SK-N-SH (cell line): ENCODE results near the gene BTBD3. TPM values are rescaled to one million over a fixed set of nuclear protein-coding genes. Genes with fewer than 3 reads are reported as not detected.

Experiments
- CTCF ChIA-PET: fragments of 300-600, 350-600 bp; formaldehyde crosslinking; extraction: SDS; loops from one replicate; lab custom pipeline; 2021; lab: Yijun Ruan, JAX
- POLR2A ChIA-PET: fragments of 350-600 bp; sonication (Branson Sonifier 250); formaldehyde crosslinking; extraction: SDS; loops from one replicate; lab custom pipeline; 2020; ENCODE audit warnings: antibody characterized with exemption, inconsistent platforms; lab: Yijun Ruan, JAX
- DNase-seq: peaks from one replicate; pipeline ENCODE4 v3.0.0; 2012
- H2AFZ ChIP-seq: fragments of 200-600 bp; sonication (generic); 2 replicates; pipeline ENCODE4 v1.8.1; 2016; ENCODE audit warnings: antibody characterized with exemption, mild to moderate bottlenecking, low read depth
- H3F3A ChIP-seq: fragments of 200-600 bp; sonication (generic); replicated peaks from 2 replicates; pipeline ENCODE3; 2016; ENCODE audit warnings: antibody characterized with exemption, mild to moderate bottlenecking; ENCODE audit not compliant: insufficient read depth
- H3K27ac ChIP-seq, 2 experiments: fragments of 200-500 bp in 1 of 2; fragments of 200-600 bp in 1 of 2; sonication (Bioruptor generic) in 1 of 2; sonication (generic), shearing (Covaris generic) in 1 of 2; 2 replicates each; pipeline versions ENCODE4 v1.5.1 to v1.6.1; 2014 to 2016; ENCODE audit warnings: low read depth in 2 of 2, inconsistent platforms in 1 of 2, low read length in 1 of 2, mild to moderate bottlenecking in 1 of 2, mixed read lengths in 1 of 2
- H3K27me3 ChIP-seq: fragments of 200-600 bp; sonication (generic), shearing (Covaris generic); 2 replicates; pipeline ENCODE4 v1.6.1; 2016; ENCODE audit warnings: mixed run types; ENCODE audit not compliant: insufficient read depth
- H3K36me3 ChIP-seq, 2 experiments: fragments of 200-500 bp in 1 of 2; fragments of 200-600 bp in 1 of 2; sonication (Bioruptor generic) in 1 of 2; sonication (generic) in 1 of 2; replicated peaks in 1 of 2; 2 replicates each; pipeline versions ENCODE3 to v1.5.1; 2014 to 2016; ENCODE audit warnings: low read length in 1 of 2, mild to moderate bottlenecking in 1 of 2; ENCODE audit not compliant: insufficient read depth in 2 of 2, control insufficient read depth in 1 of 2
- H3K4me1 ChIP-seq, 2 experiments: fragments of 200-500 bp in 1 of 2; fragments of 200-600 bp in 1 of 2; sonication (Bioruptor generic) in 1 of 2; sonication (generic), shearing (Covaris generic) in 1 of 2; 2 replicates each; pipeline versions ENCODE4 v1.5.1 to v1.6.1; 2014 to 2016; ENCODE audit warnings: low read depth in 1 of 2, low read length in 1 of 2, mixed run types in 1 of 2; ENCODE audit not compliant: insufficient read depth in 2 of 2, control insufficient read depth in 1 of 2
- H3K4me2 ChIP-seq: fragments of 200-600 bp; sonication (generic), shearing (Covaris generic); 2 replicates; pipeline ENCODE4 v1.6.1; 2017; ENCODE audit warnings: mixed run types
- H3K4me3 ChIP-seq, 2 experiments: fragments of 200-500 bp in 1 of 2; fragments of 200-600 bp in 1 of 2; sonication (Bioruptor generic) in 1 of 2; sonication (generic), shearing (Covaris generic) in 1 of 2; 2 replicates each; pipeline versions ENCODE4 v1.5.1 to v1.8.1; 2014 to 2016; ENCODE audit warnings: low read depth in 2 of 2, inconsistent platforms in 1 of 2, low read length in 1 of 2, mild to moderate bottlenecking in 1 of 2, mixed read lengths in 1 of 2, moderate library complexity in 1 of 2
- H3K79me2 ChIP-seq: fragments of 200-600 bp; sonication (generic); 2 replicates; pipeline ENCODE4 v1.8.1; 2017; ENCODE audit warnings: mild to moderate bottlenecking; ENCODE audit not compliant: insufficient read depth
- H3K9ac ChIP-seq: fragments of 200-600 bp; sonication (generic); 2 replicates; pipeline ENCODE4 v1.6.1; 2017; ENCODE audit warnings: mixed run types
- H3K9me2 ChIP-seq: fragments of 200-600 bp; sonication (generic); 2 replicates; pipeline ENCODE4 v1.6.1; 2017; ENCODE audit warnings: mixed run types
- H3K9me3 ChIP-seq: fragments of 200-600 bp; sonication (generic); 2 replicates; pipeline ENCODE4 v1.6.1; 2017; ENCODE audit warnings: mixed run types, mild to moderate bottlenecking, moderate library complexity
- H4K20me1 ChIP-seq: fragments of 200-600 bp; sonication (generic); 2 replicates; pipeline ENCODE4 v1.6.1; 2017; ENCODE audit warnings: mild to moderate bottlenecking, mixed run types; ENCODE audit not compliant: insufficient read depth
- CTCF ChIP-seq: fragments of 200-600 bp; sonication (generic); IDR thresholded peaks from 2 replicates; pipeline ENCODE4 v1.6.1; 2017; ENCODE audit warnings: antibody characterized with exemption, mild to moderate bottlenecking, moderate library complexity
- FOSL2 ChIP-seq: IDR thresholded peaks from 2 replicates; pipeline ENCODE4 v1.4.0; 2012; ENCODE audit warnings: low read depth, mild to moderate bottlenecking, moderate library complexity, borderline replicate concordance
- FOXM1 ChIP-seq: IDR thresholded peaks from 2 replicates; pipeline ENCODE4 v1.4.0; 2012; ENCODE audit warnings: low read depth, mild to moderate bottlenecking
- IRF3 ChIP-seq: fragments of 150-350 bp; IDR thresholded peaks from 2 replicates; pipeline ENCODE4 v1.6.1; 2016; ENCODE audit warnings: mild to moderate bottlenecking, low read depth, low read length
- MAX ChIP-seq: IDR thresholded peaks from 2 replicates; pipeline ENCODE4 v1.4.0; 2012; ENCODE audit warnings: low read depth
- MEF2A ChIP-seq: IDR thresholded peaks from 2 replicates; pipeline ENCODE4 v1.4.0; 2012; ENCODE audit warnings: low read depth, borderline replicate concordance
- MXI1 ChIP-seq: IDR thresholded peaks from 2 replicates; pipeline ENCODE4 v1.6.1; 2012; ENCODE audit warnings: mild to moderate bottlenecking, low read depth, low read length, improper control_type of control experiment
- POLR2AphosphoS5 ChIP-seq: IDR thresholded peaks from 2 replicates; pipeline ENCODE4 v1.6.1; 2012; ENCODE audit warnings: low read depth, low read length
- RAD21 ChIP-seq: IDR thresholded peaks from 2 replicates; pipeline ENCODE4 v1.6.1; 2012; ENCODE audit warnings: mild to moderate bottlenecking, low read length
- RCOR1 ChIP-seq: fragments of 150-350 bp; IDR thresholded peaks from 2 replicates; pipeline ENCODE4 v1.6.1; 2017; ENCODE audit warnings: antibody characterized with exemption, low read length
- USF2 ChIP-seq: fragments of 150-350 bp; IDR thresholded peaks from 2 replicates; pipeline ENCODE4 v1.6.1; 2017; ENCODE audit warnings: antibody characterized with exemption, low read length, low read depth, borderline replicate concordance
- YY1 ChIP-seq: IDR thresholded peaks from 2 replicates; pipeline ENCODE4 v1.4.0; 2012; ENCODE audit warnings: low read depth, mild to moderate bottlenecking
- ZBTB33 ChIP-seq: IDR thresholded peaks from 2 replicates; pipeline ENCODE4 v1.4.0; 2012; ENCODE audit warnings: low read depth, borderline replicate concordance
- WGBS: methylation state at CpG from one replicate; pipeline ENCODE4 v1.1.6; 2017; ENCODE audit warnings: low lambda C conversion rate; 5-methylcytosine and 5-hydroxymethylcytosine counted together
- polyA plus RNA-seq, 3 experiments: library from polyadenylated mRNA; depleted of rRNA; stranded (reverse); fragments of >200 nt; gene quantifications; 2 replicates each; pipeline ENCODE4 v1.2.3, GENCODE V29; 2012

The BTBD3 gene
- polyA plus RNA-seq, 1 of the 3 experiments (the other 2 are of a cell fraction): 10.2 TPM

GRCh38 chr20:11881449-11881848, 36.2 kb upstream of the BTBD3 start:
- Histone ChIP-seq H3K27ac (no peak overlapping the region), H2AFZ (no peak overlapping the region), H3K4me3 (no peak overlapping the region), H3K9me2 (no peaks in the 10 kb centered on the region), H3K27me3 (no peaks in the 10 kb centered on the region), H3K36me3 (no peaks in the 10 kb centered on the region), H3K9me3 (no peaks in the 10 kb centered on the region), H3F3A (no peaks in the 10 kb centered on the region), H3K79me2 (no peaks in the 10 kb centered on the region), H3K4me2 (no peak overlapping the region), H3K4me1 (no peaks in the 10 kb centered on the region), H3K9ac (no peak overlapping the region), H4K20me1 (no peaks in the 10 kb centered on the region)
- WGBS: 55% methylated on average over 4 of the region's 4 CpGs
- TF ChIP-seq RCOR1 (no peak), IRF3 (no peak), MEF2A (no peak), MXI1 (no peak), FOSL2 (no peak), FOXM1 (no peak), YY1 (no peak), POLR2AphosphoS5 (no peak), USF2 (no peak), MAX (no peak), RAD21 (no peak), CTCF (no peak), ZBTB33 (no peak)
- ChIA-PET POLR2A (no interaction called here), CTCF (no interaction called here)
- no peak for DNase-seq
